Cardiac fibroblast (primary cell): ENCODE results near the gene FBXO3.
A peak's percentile ranks its signal among the peaks of the same experiment; 100 is the strongest.

Experiments
- DNase-seq, 2 donors: peaks; one replicate each; pipeline versions ENCODE4 v3.0.0 to v3.0.0-alpha.2; 2010; ENCODE audit warnings: low read depth in 2 of 2
- H3K4me3 ChIP-seq, 2 donors: replicated peaks in 1 of 2; 1 replicate in 1 of 2; 2 replicates in 1 of 2; pipeline ENCODE4 v1.5.1; 2011; ENCODE audit warnings: low read depth in 2 of 2, low read length in 2 of 2, mild to moderate bottlenecking in 2 of 2, moderate library complexity in 1 of 2
- CTCF ChIP-seq: IDR thresholded peaks from one replicate; pipeline ENCODE4 v1.5.1; 2011; ENCODE audit warnings: low read depth, mild to moderate bottlenecking, low read length, inconsistent platforms

FBXO3 gene

GRCh38 chr11:33692541-33692940, 81.8 kb downstream of the FBXO3 start:
- TF ChIP-seq CTCF = no peak
- no peak overlapping the region for H3K4me3 ChIP-seq
- DNase-seq = no peak

GRCh38 chr11:33692013-33692504, 82.3 kb downstream of the FBXO3 start:
- peak overlapping the region in 1 of 2 donors; percentile 33 for H3K4me3 ChIP-seq
- peak; percentile 97 to 99 for DNase-seq

GRCh38 chr11:33691066-33691864, 83.1 kb downstream of the FBXO3 start:
- H3K4me3 ChIP-seq = no peak overlapping the region
- no peak for TF ChIP-seq CTCF
- no peak for DNase-seq

More at GRCh38 chr11:33692013-33692504, 82.3 kb downstream of the FBXO3 start:
- TF ChIP-seq CTCF = no peak
